PC-9 (cell line): Measurements from ENCODE around the gene RBM3.

ENCODE experiments used
- EZH2 ChIP-seq: fragments of 200-600 bp; sonication (generic); IDR thresholded peaks from 2 replicates; pipeline ENCODE4 v1.8.0; 2017; ENCODE audit warnings: antibody characterized with exemption, low read depth
- TF ChIP-seq, protein P1 (sequence below): fragments of 200-600 bp; sonication (generic); conservative IDR thresholded peaks from 2 replicates; pipeline ENCODE4 v1.6.1; 2017; ENCODE audit warnings: mixed run types, antibody characterized with exemption, mild to moderate bottlenecking, moderate library complexity

DNA sequence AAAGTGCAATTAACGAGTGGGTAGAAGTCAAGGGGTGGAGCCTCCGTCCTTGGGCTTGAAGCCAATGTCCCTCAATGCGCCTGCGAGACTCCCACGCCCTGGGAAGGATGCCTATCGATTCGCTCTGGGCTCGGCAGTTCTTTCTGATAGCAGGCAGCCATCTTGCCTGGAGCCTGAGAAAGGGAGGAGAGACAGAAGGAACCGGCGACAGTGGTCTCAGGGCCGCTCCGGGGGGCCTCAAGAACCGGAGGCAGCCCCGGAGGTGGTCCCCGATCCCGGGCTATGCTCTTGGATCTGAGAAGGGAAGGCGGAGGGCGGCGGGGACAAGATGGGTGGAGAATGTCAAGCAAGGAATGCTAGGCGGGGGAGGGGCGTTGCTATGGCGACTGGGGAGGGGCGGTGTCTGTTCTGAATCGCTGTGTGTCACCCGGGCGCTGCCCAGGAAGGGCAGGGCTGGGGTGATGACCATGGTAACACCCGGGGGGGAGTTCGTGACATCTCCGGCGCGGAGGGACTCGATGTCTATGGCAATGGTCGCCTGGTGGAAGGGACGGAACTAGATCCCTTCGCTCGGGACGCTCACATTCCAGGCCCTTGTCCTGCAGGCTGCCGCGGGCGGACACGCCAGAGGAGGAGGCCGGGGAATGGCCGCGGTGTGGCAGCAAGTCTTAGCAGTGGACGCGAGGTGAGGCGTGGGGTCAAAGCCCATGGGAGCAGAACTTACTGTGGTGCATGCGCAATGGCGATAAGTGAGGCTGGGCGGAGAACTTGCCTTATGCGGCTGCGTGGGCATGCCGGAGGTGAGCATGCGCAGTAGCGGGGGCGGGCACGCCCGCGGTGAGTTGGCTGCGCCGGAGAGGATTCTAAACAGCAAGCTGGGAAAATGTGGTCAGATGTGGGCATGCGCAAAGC, 23.3 kb downstream of the RBM3 start, which contains the start of gene WDR13:
- TF ChIP-seq, protein P1, sequence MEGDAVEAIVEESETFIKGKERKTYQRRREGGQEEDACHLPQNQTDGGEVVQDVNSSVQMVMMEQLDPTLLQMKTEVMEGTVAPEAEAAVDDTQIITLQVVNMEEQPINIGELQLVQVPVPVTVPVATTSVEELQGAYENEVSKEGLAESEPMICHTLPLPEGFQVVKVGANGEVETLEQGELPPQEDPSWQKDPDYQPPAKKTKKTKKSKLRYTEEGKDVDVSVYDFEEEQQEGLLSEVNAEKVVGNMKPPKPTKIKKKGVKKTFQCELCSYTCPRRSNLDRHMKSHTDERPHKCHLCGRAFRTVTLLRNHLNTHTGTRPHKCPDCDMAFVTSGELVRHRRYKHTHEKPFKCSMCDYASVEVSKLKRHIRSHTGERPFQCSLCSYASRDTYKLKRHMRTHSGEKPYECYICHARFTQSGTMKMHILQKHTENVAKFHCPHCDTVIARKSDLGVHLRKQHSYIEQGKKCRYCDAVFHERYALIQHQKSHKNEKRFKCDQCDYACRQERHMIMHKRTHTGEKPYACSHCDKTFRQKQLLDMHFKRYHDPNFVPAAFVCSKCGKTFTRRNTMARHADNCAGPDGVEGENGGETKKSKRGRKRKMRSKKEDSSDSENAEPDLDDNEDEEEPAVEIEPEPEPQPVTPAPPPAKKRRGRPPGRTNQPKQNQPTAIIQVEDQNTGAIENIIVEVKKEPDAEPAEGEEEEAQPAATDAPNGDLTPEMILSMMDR: no peak
- no peak for TF ChIP-seq EZH2
